ENCODE results near the gene LOXL3.
A peak's percentile ranks its signal among the peaks of the same experiment; 100 is the strongest.
"Not testable (repeated sequence)": the region's sequence is repeated elsewhere in the genome, so short reads cannot be mapped to it uniquely, and the experiment has no call there.

The LOXL3 gene

GRCh38 chr2:74488643-74489481 is 64.9 kb downstream of the LOXL3 start:
- H3K9ac ChIP-seq (ENCODE audit: low read depth, low read length, poor library complexity, severe bottlenecking) = no peak overlapping the region
- no peaks in the 10 kb centered on the region for H4K20me1 ChIP-seq (ENCODE audit: insufficient read depth, low read length, poor library complexity, severe bottlenecking)
- H3K27me3 ChIP-seq (ENCODE audit: insufficient read depth, low read length, poor library complexity, severe bottlenecking) = no peaks in the 10 kb centered on the region
- H3K9me3 ChIP-seq (ENCODE audit: insufficient read depth, low read depth, low read length) = no peaks in the 10 kb centered on the region
- no peaks in the 10 kb centered on the region for H3K9me2 ChIP-seq (replicated peaks; ENCODE audit: low read depth, low read length)
- no peak overlapping the region for H3K4me2 ChIP-seq (ENCODE audit: low read depth, low read length, poor library complexity, severe bottlenecking)
- no peak for TF ChIP-seq CTCF (conservative IDR thresholded peaks at IDR 0.05; ENCODE audit: low read length)
- TF ChIP-seq EZH2phosphoT487 (IDR thresholded peaks at IDR 0.05; ENCODE audit: borderline replicate concordance) = no peak
- no peak overlapping the region for H2AFZ ChIP-seq (ENCODE audit: low read length)
- no peaks in the 10 kb centered on the region for H3K4me1 ChIP-seq (ENCODE audit: insufficient read depth, low read length, poor library complexity, severe bottlenecking)
- peaks cover 38% of the 10 kb centered on the region; the same call in 1 of the 2 replicates for H3K36me3 ChIP-seq (ENCODE audit: insufficient read depth, low read length)
- peaks cover 9% of the 10 kb centered on the region; the same call in 1 of the 2 replicates for H3K79me2 ChIP-seq (ENCODE audit: insufficient read depth, low read length)
- no peaks in the 10 kb centered on the region for H3F3A ChIP-seq (ENCODE audit: low read depth)
- no peak overlapping the region for H3K4me3 ChIP-seq (ENCODE audit: low read length, poor library complexity, severe bottlenecking)

GRCh38 chr2:74486141-74486540 is 67.6 kb downstream of the LOXL3 start:
- Histone ChIP-seq H3K4me2 (ENCODE audit: low read depth, low read length, poor library complexity, severe bottlenecking) (no peak overlapping the region), H3K9ac (ENCODE audit: low read depth, low read length, poor library complexity, severe bottlenecking) (no peak overlapping the region), H3K4me3 (ENCODE audit: low read length, poor library complexity, severe bottlenecking) (no peak overlapping the region), H3F3A (ENCODE audit: low read depth) (no peaks in the 10 kb centered on the region), H3K9me3 (ENCODE audit: insufficient read depth, low read depth, low read length) (no peaks in the 10 kb centered on the region), H3K9me2 (replicated peaks; ENCODE audit: low read depth, low read length) (no peaks in the 10 kb centered on the region), H3K79me2 (ENCODE audit: insufficient read depth, low read length) (peaks cover 30% of the 10 kb centered on the region), H2AFZ (ENCODE audit: low read length) (no peak overlapping the region), H4K20me1 (ENCODE audit: insufficient read depth, low read length, poor library complexity, severe bottlenecking) (peaks cover 8% of the 10 kb centered on the region), H3K36me3 (ENCODE audit: insufficient read depth, low read length) (peaks cover 10% of the 10 kb centered on the region; the same call in 1 of the 2 replicates), H3K27me3 (ENCODE audit: insufficient read depth, low read length, poor library complexity, severe bottlenecking) (no peaks in the 10 kb centered on the region), H3K4me1 (ENCODE audit: insufficient read depth, low read length, poor library complexity, severe bottlenecking) (peaks cover 11% of the 10 kb centered on the region)
- TF ChIP-seq EZH2phosphoT487 (IDR thresholded peaks at IDR 0.05; ENCODE audit: borderline replicate concordance) (no peak), CTCF (conservative IDR thresholded peaks at IDR 0.05; ENCODE audit: low read length) (no peak)

- peak overlapping the region; percentile 82 for H3K4me2 ChIP-seq (ENCODE audit: low read depth, low read length, poor library complexity, severe bottlenecking)
- H3K79me2 ChIP-seq (ENCODE audit: insufficient read depth, low read length) = peaks cover 53% of the 10 kb centered on the region
- not testable (repeated sequence) for H3F3A ChIP-seq (ENCODE audit: low read depth); H2AFZ ChIP-seq (ENCODE audit: low read length); H3K9me3 ChIP-seq (ENCODE audit: insufficient read depth, low read depth, low read length); H3K9me2 ChIP-seq (replicated peaks; ENCODE audit: low read depth, low read length); H3K36me3 ChIP-seq (ENCODE audit: insufficient read depth, low read length); H4K20me1 ChIP-seq (ENCODE audit: insufficient read depth, low read length, poor library complexity, severe bottlenecking); H3K27me3 ChIP-seq (ENCODE audit: insufficient read depth, low read length, poor library complexity, severe bottlenecking)
- H3K4me1 ChIP-seq (ENCODE audit: insufficient read depth, low read length, poor library complexity, severe bottlenecking) = peaks cover 29% of the 10 kb centered on the region
- H3K4me3 ChIP-seq (ENCODE audit: low read length, poor library complexity, severe bottlenecking) = peak overlapping the region; percentile 79
- peak overlapping the region; percentile 80 for H3K9ac ChIP-seq (ENCODE audit: low read depth, low read length, poor library complexity, severe bottlenecking)
Measured at GRCh38 chr2:74483675-74484164, 70.0 kb downstream of the LOXL3 start.

All from Loucy (cell line).